ENCODE data around the gene KCMF1.

GRCh38 chr2:85022232-85022631 lies 51.3 kb downstream of the KCMF1 start:
- TF ChIP-seq TEAD4 (IDR thresholded peaks at IDR 0.05; ENCODE audit: low read length) (no peak), TEAD4 (CRISPR knock-in tag; IDR thresholded peaks at IDR 0.05; ENCODE audit: borderline replicate concordance) (no peak), ETV6 (IDR thresholded peaks at IDR 0.05; ENCODE audit: borderline replicate concordance in 1 of 2, low read depth in 2 of 2, low read length in 1 of 2) (no peak), ETV6 (CRISPR knock-in tag; IDR thresholded peaks at IDR 0.05; ENCODE audit: borderline replicate concordance) (no peak)

All from K562 (cell line).